Medulla oblongata (tissue), 1 donor: ENCODE measurements around the gene PSEN2.
"Not testable (repeated sequence)": the region's sequence is repeated elsewhere in the genome, so short reads cannot be mapped to it uniquely, and the experiment has no call there.

ENCODE experiments used
- DNase-seq: peaks from one replicate; pipeline ENCODE4 v3.0.0-alpha.2; 2015; ENCODE audit errors: extremely low spot score

Gene PSEN2

GRCh38 chr1:226870401-226871279 lies at the start of gene PSEN2:
PSEN2 (plus strand) TSS chr1:226870616; CDS start chr1:226881908, 11,292 bp downstream.
- peak; percentile 54 for DNase-seq

- peak; percentile 68 for DNase-seq
Observed at GRCh38 chr1:226820941-226821718, 49.3 kb upstream of the PSEN2 start.

GRCh38 chr1:226821719-226822085 lies 48.7 kb upstream of the PSEN2 start:
- no peak for DNase-seq

- no peak for DNase-seq
Observed at GRCh38 chr1:226823643-226824042, 46.8 kb upstream of the PSEN2 start.

- DNase-seq = peak; percentile 77
Observed at GRCh38 chr1:226825037-226825745, 45.2 kb upstream of the PSEN2 start.

- DNase-seq = no peak
Observed at GRCh38 chr1:226825746-226826100, 44.7 kb upstream of the PSEN2 start.

GRCh38 chr1:226826479-226827261 lies 43.7 kb upstream of the PSEN2 start:
- no peak for DNase-seq

GRCh38 chr1:226827458-226827857 lies 43.0 kb upstream of the PSEN2 start:
- peak; percentile 48 for DNase-seq

GRCh38 chr1:226827968-226828513 lies 42.4 kb upstream of the PSEN2 start:
- DNase-seq = peak; percentile 99

- DNase-seq = no peak
Observed at GRCh38 chr1:226829105-226829504, 41.3 kb upstream of the PSEN2 start.

GRCh38 chr1:226831953-226832352 lies 38.5 kb upstream of the PSEN2 start:
- DNase-seq = no peak

GRCh38 chr1:226832613-226833012 lies 37.8 kb upstream of the PSEN2 start:
- DNase-seq = no peak

- DNase-seq = not testable (repeated sequence)
Observed at GRCh38 chr1:226834179-226834578, 36.2 kb upstream of the PSEN2 start.

GRCh38 chr1:226835396-226835795 lies 35.0 kb upstream of the PSEN2 start:
- DNase-seq = not testable (repeated sequence)

- DNase-seq = not testable (repeated sequence)
Observed at GRCh38 chr1:226837966-226838365, 32.5 kb upstream of the PSEN2 start.

GRCh38 chr1:226838456-226838855 lies 32.0 kb upstream of the PSEN2 start:
- DNase-seq = no peak

GRCh38 chr1:226845624-226846023 lies 24.8 kb upstream of the PSEN2 start:
- no peak for DNase-seq

GRCh38 chr1:226846786-226847185 lies 23.6 kb upstream of the PSEN2 start:
- no peak for DNase-seq

GRCh38 chr1:226854548-226854947 lies 15.9 kb upstream of the PSEN2 start:
- DNase-seq = not testable (repeated sequence)

GRCh38 chr1:226862890-226863289 lies 7.5 kb upstream of the PSEN2 start:
- no peak for DNase-seq

GRCh38 chr1:226863446-226863845 lies 7.0 kb upstream of the PSEN2 start:
- no peak for DNase-seq
